SK-N-DZ (cell line): Measurements from ENCODE around the gene MROH7.

Source experiments
- DNase-seq: peaks from one replicate; pipeline ENCODE4 v3.0.0-alpha.2; 2015; ENCODE audit warnings: low spot score

Gene MROH7

DNA sequence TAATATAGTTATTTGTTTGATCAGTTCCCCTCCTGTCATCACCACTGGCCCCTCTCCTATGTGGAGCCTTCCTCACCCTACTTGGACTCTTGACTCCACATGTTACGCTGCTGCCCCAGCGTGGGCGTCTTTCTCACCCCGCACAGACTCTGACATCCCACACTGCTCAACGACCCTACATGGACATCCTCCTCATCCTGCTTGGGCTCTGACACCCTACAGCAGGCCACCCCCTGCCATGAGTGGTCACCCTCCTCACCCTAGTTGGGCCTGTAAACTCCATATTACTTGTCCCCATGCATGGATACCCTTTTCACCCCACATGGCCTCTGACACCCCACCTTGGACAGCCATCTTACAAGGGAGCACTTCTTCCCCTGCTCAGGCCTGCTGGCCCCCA lies 95.1 kb downstream of the MROH7 start:
- DNase-seq: no peak

DNA sequence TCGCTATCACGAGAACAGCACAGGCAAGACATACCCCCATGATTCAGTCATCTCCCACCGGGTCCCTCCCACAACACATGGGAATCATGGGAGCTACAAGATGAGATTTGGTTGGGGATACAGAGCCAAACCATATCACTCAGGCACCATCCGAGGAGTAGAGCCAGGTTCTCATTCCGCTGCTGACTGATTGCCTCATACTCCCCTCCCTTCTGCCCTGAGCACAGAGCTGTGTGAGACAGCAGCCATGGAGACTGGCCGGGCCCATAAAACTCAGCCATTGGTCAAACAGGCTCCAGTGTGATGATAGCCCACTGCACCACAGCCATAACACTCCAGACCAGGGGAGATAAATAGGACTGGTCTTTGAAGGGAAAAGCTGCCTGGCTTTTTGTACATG lies 96.7 kb downstream of the MROH7 start:
- no peak for DNase-seq

DNA sequence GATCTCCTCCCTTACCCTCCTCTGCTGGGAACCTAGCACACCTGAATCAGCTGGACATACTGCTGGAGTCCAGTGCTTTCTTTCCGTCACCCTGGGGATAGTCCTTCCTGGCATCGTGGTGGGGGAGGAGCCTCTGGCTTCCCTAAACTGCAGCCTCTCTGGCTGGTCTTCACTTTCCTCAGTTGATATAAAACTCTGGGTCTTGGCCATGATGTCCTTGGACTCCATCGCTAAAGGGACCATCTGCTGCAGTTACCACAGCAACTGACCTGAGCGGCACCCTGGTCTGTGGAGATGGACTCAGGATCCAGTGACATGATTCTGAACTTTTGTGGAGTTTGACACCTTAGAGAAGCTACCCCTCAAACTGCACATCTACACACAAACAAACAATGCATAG lies 99.9 kb downstream of the MROH7 start:
- DNase-seq: no peak

DNA sequence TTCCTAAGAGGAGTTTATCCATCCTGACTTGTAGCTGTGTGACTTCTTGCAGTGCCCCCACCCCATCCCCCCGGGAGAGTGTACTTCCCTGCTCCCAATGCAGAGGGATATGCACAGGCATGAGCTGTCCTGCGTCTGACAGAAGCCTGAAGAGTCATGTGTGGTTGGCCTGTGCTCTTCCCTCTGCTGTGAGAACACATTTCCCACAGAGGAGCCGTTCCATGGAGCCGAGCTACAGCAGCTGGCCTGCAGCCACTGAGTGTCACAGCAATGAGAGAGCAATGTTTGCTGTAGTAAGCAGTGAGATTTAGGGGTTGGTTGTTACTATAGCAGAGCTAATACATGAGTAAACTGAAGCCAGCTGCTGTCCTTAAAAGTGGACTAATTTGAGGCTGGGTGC lies 100.7 kb downstream of the MROH7 start:
- DNase-seq: no peak

DNA sequence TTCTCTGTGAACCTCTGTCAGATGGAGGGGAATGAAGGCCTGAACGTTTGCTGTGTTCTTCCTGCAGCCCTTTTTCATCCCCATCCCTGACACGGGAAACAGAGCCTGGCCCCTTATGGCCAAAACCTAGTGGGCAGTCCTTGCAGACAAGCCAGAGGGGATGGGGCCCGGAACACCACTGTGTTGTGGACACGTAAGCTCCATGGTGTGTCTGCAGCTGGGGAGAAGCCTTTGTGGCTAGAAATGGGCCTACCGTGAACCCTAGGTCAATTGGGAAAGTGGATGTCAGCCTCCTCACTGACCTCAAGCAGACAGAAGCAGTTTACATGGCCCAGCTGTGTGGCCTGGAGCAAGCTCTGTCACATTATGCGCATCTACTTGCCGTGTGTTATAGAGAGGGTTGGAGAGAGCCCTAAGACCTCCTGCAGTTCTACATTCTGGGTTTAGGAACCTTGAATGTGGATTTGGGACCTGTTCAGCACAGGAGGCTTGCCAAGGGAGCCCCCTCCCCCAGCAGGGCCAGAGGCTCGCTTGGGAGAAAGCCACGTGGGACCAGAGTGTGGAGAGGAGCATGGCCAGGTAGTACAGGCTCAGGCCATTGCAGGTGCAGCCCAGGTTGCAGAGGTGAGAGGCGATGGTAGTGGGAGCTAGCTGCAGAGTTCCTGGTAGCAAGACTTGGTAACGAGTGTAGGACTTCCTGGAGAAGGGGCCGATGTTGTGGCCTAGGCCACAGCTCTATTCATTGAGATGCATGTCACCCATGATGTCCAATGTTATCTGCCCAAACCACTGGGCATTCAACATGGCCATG lies 102.0 kb downstream of the MROH7 start:
- no peak for DNase-seq

DNA sequence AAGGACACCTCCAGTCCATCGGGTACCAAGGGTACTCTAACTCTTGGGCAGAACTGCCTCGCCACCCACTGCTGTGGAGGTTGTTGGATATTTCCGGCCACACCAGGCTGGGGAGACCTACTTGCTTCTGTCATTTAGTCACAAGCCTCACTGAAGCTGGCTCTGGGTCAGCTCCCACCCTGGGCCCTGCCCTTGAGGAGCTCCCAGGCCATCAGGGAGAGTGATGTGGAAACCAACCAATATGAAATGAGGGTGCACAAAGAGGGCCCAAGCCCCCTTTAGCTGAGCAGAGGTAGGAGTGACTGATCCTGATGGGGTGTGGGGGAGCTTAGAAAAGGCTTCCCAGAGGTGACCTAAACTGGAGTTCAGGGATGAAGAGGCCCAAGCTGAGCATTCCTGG lies 103.1 kb downstream of the MROH7 start:
- no peak for DNase-seq

DNA sequence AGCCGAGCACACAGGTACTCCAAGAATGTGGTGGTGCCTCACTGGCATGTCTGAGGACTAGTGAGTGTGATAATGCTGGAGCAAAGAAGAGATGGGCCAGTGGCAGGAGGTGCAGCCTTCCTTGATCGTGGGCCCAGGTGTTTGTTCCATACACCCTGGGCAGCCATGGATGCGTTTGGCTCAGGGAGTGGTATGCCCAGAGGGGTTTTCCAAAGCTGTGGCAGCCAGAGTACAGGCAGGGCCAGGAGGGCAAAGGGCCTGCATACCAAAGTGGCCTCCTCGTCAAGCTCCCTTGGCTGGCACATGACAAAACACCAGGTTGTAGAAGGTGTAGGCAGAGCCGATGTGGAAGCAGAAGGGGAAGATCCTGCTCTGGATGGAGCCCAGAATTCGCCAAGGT lies 103.7 kb downstream of the MROH7 start:
- no peak for DNase-seq

DNA sequence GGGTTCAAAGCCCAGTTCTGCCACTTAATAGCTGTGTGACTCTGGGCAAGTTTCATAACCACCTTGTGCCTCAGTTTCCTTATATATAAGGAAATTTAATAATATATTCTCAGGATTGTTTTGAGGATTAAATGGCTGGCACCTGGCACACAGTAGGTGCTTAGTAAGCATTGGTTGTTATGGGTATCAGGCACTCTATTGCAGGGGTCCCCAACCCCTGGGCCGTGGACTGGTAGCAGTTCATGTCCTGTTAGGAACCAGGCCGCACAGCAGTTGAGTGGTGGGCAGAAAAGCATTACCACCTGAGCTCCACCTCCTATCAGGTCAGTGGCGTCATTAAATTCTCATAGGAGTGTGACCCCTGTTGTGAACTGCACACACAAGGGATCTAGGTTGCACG lies 104.3 kb downstream of the MROH7 start:
- no peak for DNase-seq

DNA sequence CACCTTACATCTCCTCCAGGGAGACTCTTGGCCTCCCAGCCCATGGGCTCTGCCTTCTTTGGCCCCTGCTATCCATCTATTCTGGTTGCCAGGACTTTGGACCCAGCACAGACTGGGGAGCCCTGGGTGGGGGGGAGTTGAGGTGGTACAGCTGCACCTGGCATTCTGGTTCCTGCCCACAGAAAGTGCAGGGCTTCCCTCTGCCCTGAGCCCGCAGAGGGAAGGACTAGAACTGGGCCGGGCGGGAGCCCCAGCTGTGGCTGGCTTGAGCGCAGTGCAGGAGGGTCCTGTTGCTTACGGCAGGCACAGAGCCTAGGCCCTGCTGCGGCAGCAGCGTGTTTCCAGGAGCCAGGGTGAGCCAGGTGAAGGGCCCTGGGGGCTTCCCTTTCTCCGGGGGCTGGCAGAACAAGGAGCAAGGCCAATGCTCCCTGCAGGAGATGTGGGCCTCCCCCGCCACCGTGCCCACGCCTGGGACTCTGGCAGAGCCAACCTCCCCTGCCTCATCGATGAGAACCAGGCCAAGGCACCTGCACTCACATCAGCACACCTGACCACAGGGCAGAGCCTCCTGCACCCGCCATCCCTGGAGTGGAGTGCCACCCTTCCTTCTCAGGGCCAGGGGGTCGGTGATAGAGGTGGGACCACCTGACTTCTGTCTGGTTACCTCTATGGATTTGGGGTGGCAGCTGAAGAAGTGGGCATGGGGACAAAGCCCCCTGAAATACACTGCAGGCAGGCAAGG lies 106.7 kb downstream of the MROH7 start:
- no peak for DNase-seq

DNA sequence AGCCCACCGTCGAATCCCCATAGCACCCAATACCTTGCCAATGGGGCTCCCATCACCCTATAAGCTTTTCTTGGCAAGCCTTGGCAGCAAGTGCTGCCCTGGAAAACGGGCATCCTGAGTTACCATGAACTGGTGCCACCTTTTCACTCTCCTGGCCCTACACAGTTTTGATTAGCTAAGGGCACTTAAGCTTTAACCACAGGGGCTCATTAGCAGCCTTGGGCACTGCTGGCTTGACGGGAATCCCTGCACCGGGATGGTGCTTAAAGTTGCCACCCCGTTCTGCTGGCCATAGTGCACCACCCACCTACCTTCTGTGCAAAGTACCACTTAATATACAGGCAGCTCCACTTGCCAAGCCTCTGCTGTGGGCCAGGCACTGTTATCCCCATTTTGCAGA lies 109.0 kb downstream of the MROH7 start:
- DNase-seq: no peak

DNA sequence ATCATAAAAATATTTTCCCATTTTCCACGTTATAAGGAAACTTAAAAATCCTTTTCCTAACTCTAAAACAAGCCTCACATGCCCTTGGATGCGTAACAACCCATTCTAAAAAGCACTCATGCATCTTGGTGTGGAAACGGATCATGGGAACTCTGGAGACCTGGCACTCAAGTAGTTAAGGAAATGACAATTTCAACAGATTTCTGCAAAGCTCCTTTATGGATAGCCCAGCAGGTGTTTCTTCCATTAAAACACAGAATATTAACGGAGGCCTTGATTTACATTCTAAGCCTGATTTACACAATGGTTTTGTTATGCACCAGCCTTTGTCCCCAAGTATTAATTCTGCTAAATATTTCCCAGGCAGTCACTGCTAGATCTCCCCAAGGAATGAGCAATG lies 109.8 kb downstream of the MROH7 start:
- DNase-seq: no peak

DNA sequence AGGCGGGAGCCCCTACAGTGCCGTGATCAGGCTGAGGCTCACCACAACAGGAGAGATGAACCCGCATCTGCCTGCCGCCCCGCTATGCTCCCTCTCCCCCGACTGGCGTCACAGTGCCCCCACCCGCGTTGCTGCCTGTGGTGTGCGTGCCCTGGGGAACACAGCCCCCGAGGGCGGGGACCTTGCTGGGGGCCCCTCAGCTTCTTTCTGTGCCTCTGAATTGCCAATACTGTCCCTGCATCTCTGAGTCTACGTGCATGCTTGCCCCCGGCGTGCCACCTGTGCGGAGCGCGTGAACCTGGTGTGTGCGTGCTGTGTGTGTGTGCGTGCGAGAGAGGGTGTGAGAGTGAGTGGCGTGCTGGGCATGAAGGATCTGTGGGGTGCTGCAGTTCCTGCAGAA lies 112.5 kb downstream of the MROH7 start:
- DNase-seq: no peak

DNA sequence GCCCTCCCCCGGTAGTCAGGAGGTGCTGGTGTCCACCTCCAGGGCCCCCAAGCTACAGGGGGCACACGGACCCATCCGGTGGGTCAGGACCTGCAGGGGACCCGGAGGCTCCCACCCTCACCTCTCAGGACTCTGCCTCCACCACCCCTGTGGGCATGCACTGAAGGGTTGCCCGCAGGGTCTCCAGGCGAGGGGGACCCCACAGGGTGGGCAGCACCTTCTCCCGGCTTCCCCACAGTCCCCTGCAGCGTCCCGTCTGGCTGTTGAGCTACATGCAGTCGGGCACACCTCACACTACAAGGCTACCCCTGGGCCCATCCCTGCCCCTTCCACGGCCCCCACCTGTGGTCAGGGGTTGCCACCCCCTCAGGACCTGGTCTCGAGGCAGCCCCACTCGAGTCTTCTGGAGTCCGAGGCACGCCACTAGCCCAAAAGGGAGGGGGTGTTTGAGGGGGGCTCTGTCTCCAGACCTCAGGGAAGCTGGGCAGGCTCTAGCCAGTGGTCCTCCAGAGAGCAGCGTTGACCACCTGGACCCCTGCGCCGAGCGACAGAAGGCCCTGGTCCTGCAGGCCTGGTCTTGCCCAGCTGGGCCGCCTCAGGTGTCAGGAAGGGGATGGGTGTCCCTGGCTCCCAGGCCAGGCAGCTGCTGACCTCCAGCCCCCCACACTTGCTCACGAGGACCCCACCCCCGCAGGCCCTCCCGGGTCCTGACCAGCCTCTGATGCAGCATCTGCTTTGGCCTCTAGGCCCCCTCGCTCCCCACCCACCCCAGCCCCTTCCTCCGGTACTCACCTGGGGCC lies 113.1 kb downstream of the MROH7 start:
- DNase-seq: no peak

DNA sequence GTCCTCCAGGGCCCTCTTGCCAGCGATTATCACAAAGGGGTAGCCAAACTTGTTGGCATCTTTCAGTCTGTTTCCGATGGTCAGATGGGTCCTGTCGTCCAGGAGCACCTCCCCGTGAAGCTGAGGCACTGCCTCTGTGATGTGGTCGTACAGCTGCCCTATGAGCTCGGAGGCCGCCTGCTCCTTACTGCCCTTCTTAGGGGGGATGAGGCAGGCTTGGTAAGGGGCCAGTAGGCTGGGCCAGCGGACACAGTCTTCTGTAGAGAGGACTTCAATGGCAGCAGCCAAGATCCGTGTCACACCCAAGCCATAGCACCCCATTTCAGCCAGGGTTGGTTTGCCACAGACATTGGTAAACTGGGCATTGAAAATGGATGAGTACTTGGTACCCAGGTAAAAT lies 116.2 kb downstream of the MROH7 start:
- DNase-seq: no peak

DNA sequence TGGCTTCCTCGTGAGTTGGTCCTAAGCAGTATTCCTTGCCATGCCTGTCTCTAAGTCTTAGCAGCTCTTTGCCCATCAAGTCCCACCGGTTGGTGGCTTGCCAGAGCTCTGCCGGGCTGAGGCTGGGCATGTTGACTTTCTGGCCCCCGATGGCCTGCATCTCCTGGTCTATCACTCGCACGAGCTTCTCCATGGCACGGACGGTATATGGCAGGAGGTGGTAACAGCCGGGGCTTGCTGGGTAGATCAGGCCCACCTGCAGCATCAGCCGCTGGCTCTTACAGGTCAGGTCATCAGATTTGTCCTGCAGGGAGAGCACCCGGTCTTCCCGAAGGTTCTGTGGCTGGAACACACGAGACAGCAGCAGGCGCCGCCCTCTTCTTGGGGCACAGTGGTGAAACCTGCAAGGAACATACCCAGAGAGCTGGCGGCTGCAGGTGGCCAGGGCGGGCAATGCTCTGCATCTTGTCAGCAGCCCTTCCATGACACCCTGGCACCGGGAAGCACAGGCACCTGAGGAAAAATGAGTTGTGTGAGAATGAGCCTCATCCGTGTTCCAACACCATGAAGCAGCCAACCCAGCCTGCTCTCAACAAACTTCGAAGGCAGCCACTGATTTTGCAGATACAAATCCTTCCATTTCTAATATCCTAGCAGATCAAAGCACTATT lies 117.2 kb downstream of the MROH7 start:
- no peak for DNase-seq
